HL-60 (cell line): ENCODE measurements around the gene ZNF157.
"Not testable (repeated sequence)": the region's sequence is repeated elsewhere in the genome, so short reads cannot be mapped to it uniquely, and the experiment has no call there.

ENCODE experiments used
- DNase-seq, 2 experiments: peaks; one replicate each; pipeline ENCODE4 v3.0.0-alpha.2; 2010 to 2020; ENCODE audit warnings: low read depth in 1 of 2, low spot score in 1 of 2
- H3K27ac ChIP-seq: fragments of 250-450 bp; sonication (Bioruptor Pico); replicated peaks from 2 replicates; pipeline ENCODE4 v1.5.1; 2020; ENCODE audit warnings: mild to moderate bottlenecking, moderate library complexity
- H3K27me3 ChIP-seq: fragments of 250-450 bp; sonication (Bioruptor Pico); 2 replicates; pipeline ENCODE4 v1.5.1; 2021; ENCODE audit warnings: mild to moderate bottlenecking, moderate library complexity; ENCODE audit not compliant: insufficient read depth, poor library complexity, severe bottlenecking
- H3K4me3 ChIP-seq: replicated peaks from 2 replicates; pipeline ENCODE4 v1.5.1; 2011; ENCODE audit warnings: mild to moderate bottlenecking, control low read depth, low read length; ENCODE audit not compliant: insufficient read depth
- CTCF ChIP-seq: IDR thresholded peaks from one replicate; pipeline ENCODE4 v1.5.1; 2011; ENCODE audit warnings: low read length, control low read depth, inconsistent platforms; ENCODE audit not compliant: insufficient read depth
- GABPA ChIP-seq: IDR thresholded peaks from 2 replicates; pipeline ENCODE4 v1.6.1; 2012; ENCODE audit warnings: low read depth
- POLR2AphosphoS5 ChIP-seq: IDR thresholded peaks from 2 replicates; pipeline ENCODE4 v1.6.1; 2012; ENCODE audit warnings: low read depth
- REST ChIP-seq: IDR thresholded peaks from 2 replicates; pipeline ENCODE4 v1.6.1; 2012; ENCODE audit warnings: low read depth; ENCODE audit not compliant: insufficient replicate concordance
- SPI1 ChIP-seq: IDR thresholded peaks from 2 replicates; pipeline ENCODE4 v1.6.1; 2012; ENCODE audit warnings: low read depth, mild to moderate bottlenecking, borderline replicate concordance

ZNF157 gene

GRCh38 chrX:47327902-47328301, 42.5 kb upstream of the ZNF157 start:
- Histone ChIP-seq H3K27me3 (no peaks in the 10 kb centered on the region), H3K27ac (no peak overlapping the region), H3K4me3 (no peak overlapping the region)
- TF ChIP-seq SPI1 (no peak), CTCF (no peak)
- DNase-seq, result no peak

GRCh38 chrX:47332729-47333128, 37.6 kb upstream of the ZNF157 start:
- not testable (repeated sequence) for H3K27ac ChIP-seq, H3K27me3 ChIP-seq, H3K4me3 ChIP-seq, DNase-seq

GRCh38 chrX:47351706-47352105, 18.7 kb upstream of the ZNF157 start:
- no peak for TF ChIP-seq REST
- no peak for DNase-seq
- Histone ChIP-seq H3K27ac (no peak overlapping the region), H3K4me3 (no peak overlapping the region), H3K27me3 (no peaks in the 10 kb centered on the region)

GRCh38 chrX:47358387-47359065, 11.9 kb upstream of the ZNF157 start:
- no peak overlapping the region for H3K27ac ChIP-seq
- DNase-seq, result peak in 1 of 2 experiments; percentile 8
- no peaks in the 10 kb centered on the region for H3K27me3 ChIP-seq
- no peak overlapping the region for H3K4me3 ChIP-seq
- TF ChIP-seq SPI1 (no peak), POLR2AphosphoS5 (no peak), REST (no peak), CTCF (no peak), GABPA (no peak)

- Histone ChIP-seq H3K27ac (no peak overlapping the region), H3K27me3 (no peaks in the 10 kb centered on the region), H3K4me3 (no peak overlapping the region)
- no peak for DNase-seq
- TF ChIP-seq GABPA (no peak), POLR2AphosphoS5 (no peak), SPI1 (no peak), REST (no peak), CTCF (no peak)
Measured at GRCh38 chrX:47360423-47361179, 9.8 kb upstream of the ZNF157 start.
